Gastroesophageal sphincter (tissue), 3 donors: Measurements from ENCODE around the gene OTUB2.

Source experiments
- CTCF ChIP-seq, 4 experiments: fragments of 200-600 bp in 2 of 4; fragments of 450-650 bp in 2 of 4; sonication (generic) in 1 of 4; IDR thresholded peaks; one replicate each; pipeline ENCODE4 v1.5.1; 2017 to 2019; ENCODE audit warnings: antibody characterized with exemption in 4 of 4, mild to moderate bottlenecking in 2 of 4, moderate library complexity in 2 of 4
- EP300 ChIP-seq: sonication (generic); formaldehyde crosslinking; IDR thresholded peaks from one replicate; pipeline ENCODE4 v1.6.1; 2017; ENCODE audit warnings: antibody characterized with exemption, mild to moderate bottlenecking
- POLR2A ChIP-seq, 2 donors: fragments of 450-650 bp; IDR thresholded peaks; one replicate each; pipeline ENCODE4 v1.6.1; 2017; ENCODE audit warnings: antibody characterized with exemption in 2 of 2, mild to moderate bottlenecking in 2 of 2, moderate library complexity in 1 of 2

- TF ChIP-seq CTCF (IDR thresholded peaks at IDR 0.05) (no peak), EP300 (no peak), POLR2A (IDR thresholded peaks at IDR 0.05) (no peak)
Measured at GRCh38 chr14:93998871-93999403, 27.2 kb upstream of the OTUB2 start.
